Astrocyte of the spinal cord (primary cell): ENCODE measurements around the gene CACNA1C.

Experiments used
- DNase-seq: peaks from one replicate; pipeline ENCODE4 v3.0.0; 2011; ENCODE audit warnings: low read depth, low spot score
- H3K4me3 ChIP-seq: 2 replicates; pipeline ENCODE4 v1.5.1; 2011; ENCODE audit warnings: low read depth, mild to moderate bottlenecking, low read length, moderate library complexity
- in situ Hi-C: cut with HindIII; loops from 2 replicates; pipeline ENCODE4 v1.10.0; 2017; ENCODE audit warnings: low sequenced_read_pairs
- TF ChIP-seq, protein P1 (sequence below): IDR thresholded peaks from 2 replicates; pipeline ENCODE4 v1.5.1; 2012; ENCODE audit warnings: low read depth, mild to moderate bottlenecking, low read length, inconsistent platforms

The CACNA1C gene

DNA sequence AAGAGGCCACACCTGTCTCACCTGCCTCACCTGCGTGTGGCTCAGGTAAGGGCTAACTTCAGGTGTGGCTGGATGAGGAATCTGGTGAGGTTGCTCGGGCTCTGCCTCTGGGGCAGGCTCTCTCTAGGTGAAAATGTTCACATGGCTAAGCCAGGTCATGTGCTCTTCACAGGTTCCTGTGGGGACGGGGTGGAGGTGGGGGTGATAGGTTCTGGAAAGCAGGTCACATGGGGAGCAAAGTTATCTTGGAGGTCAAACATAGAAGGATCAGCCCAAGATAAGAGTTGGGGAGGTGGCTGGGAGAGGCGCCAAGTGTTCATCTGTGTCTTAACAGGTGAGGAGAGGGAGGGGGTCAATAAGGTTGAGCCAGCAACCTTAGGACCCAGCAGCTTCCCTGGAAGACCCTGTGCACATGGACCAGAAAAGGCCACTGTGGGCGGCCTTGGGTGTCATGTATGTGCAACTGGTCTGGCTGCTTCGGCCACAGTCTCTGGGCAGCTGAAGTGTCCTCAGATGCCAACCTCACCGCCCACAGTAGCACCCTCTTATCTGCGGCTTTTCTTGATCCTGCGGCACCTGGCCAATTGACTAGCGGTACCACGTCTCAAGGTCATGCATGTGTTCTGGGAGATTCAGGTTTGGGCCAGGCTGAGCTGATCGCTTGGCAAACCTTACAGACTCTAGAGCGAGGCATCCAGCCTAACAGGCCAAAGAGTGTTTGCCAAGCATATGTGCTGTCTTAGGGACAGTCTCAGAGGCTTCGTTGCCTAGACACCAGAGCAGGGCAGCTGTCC, 60.5 kb downstream of the CACNA1C start:
- TF ChIP-seq, protein P1, sequence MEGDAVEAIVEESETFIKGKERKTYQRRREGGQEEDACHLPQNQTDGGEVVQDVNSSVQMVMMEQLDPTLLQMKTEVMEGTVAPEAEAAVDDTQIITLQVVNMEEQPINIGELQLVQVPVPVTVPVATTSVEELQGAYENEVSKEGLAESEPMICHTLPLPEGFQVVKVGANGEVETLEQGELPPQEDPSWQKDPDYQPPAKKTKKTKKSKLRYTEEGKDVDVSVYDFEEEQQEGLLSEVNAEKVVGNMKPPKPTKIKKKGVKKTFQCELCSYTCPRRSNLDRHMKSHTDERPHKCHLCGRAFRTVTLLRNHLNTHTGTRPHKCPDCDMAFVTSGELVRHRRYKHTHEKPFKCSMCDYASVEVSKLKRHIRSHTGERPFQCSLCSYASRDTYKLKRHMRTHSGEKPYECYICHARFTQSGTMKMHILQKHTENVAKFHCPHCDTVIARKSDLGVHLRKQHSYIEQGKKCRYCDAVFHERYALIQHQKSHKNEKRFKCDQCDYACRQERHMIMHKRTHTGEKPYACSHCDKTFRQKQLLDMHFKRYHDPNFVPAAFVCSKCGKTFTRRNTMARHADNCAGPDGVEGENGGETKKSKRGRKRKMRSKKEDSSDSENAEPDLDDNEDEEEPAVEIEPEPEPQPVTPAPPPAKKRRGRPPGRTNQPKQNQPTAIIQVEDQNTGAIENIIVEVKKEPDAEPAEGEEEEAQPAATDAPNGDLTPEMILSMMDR = no peak
- H3K4me3 ChIP-seq = no peak overlapping the region
- in situ Hi-C loops = no loop called here
- no peak for DNase-seq

DNA sequence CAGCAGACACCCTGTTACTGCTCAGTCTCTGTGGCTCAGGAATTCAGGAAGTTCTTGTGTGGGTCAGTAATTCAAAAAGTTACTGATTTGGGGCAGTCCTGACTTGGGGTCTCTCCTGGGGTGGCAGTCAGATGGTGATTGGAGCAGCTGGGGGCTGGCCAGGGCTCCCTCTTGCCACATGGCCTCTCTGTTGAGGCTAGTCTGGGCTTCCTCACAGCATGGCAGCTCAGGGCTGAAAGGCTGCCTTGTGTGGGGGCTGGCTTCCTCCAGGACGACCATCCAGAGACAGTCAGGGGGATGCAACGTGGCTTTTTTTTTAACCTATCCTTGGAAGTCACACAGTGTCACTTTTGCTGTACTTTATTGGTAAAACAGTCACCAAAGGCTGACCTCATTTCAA, 61.3 kb downstream of the CACNA1C start:
- in situ Hi-C loops = no loop called here
- no peak for DNase-seq
- no peak overlapping the region for H3K4me3 ChIP-seq
- TF ChIP-seq, protein P1 = no peak

DNA sequence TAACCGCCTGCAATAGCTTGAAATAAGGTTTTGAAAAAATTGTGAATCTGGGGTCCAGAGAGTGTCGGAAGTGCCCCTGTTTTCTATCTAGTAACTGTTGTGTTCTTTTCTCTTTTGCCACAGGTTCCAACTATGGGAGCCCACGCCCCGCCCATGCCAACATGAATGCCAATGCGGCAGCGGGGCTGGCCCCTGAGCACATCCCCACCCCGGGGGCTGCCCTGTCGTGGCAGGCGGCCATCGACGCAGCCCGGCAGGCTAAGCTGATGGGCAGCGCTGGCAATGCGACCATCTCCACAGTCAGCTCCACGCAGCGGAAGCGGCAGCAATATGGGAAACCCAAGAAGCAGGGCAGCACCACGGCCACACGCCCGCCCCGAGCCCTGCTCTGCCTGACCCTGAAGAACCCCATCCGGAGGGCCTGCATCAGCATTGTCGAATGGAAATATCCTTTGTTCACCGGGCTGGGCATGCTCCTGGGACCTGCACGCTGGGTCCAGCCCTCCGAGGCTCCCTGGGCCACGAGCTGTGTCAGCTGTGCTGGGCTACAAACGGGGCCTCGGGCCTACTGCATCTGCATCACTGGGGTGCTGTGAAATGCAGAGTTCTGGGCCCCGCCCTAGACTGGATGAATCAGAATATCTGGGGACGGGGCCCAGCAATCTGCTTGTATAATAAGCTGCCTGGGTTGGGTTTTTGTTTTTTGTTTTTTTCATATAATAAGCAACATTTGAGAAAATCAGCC, 62.5 kb downstream of the CACNA1C start:
- H3K4me3 ChIP-seq = no peak overlapping the region
- TF ChIP-seq, protein P1 = no peak
- no peak for DNase-seq
- in situ Hi-C loops = no loop called here

DNA sequence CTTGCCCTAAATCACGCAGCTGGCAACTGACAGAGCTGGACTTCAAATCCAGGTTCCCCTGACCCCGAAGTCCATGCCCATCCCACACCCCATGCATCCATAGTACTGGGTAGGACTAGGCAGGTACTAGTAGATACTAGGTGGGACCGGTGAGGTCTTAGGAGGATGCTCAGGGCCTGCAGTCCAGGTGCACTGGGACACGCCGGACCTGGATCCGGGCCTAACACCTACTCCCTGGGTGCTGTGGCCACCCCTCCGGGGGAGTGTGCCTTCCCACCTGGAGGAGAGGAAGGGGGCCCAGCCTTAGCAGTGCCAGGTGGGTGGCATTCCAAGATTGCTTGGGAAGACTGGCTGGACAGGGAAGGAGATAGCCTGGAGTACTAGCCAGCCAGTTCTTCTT, 64.8 kb downstream of the CACNA1C start:
- H3K4me3 ChIP-seq = no peak overlapping the region
- TF ChIP-seq, protein P1 = no peak
- in situ Hi-C loops = no loop called here
- DNase-seq = no peak

DNA sequence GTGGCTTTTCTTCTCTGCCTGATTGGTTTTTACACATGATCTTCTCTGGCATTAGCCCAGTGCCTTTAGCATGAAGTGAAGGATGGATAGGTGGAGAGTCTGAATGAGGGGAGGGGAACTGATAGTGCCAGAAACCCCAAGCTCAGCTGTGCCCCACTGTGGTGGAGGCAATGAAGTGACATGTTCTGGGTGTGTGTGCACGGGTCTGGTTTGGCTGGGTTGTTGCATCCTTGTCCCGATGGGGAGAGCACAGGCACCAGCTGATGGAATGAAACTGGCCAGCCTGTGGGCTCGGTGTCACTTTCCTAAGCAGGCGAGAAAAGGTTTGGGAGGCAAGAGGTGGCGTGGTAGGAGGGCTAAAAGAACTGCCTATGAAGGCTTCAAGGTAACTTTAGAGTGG, 65.3 kb downstream of the CACNA1C start:
- no peak overlapping the region for H3K4me3 ChIP-seq
- TF ChIP-seq, protein P1 = no peak
- in situ Hi-C loops = no loop called here
- DNase-seq = no peak

DNA sequence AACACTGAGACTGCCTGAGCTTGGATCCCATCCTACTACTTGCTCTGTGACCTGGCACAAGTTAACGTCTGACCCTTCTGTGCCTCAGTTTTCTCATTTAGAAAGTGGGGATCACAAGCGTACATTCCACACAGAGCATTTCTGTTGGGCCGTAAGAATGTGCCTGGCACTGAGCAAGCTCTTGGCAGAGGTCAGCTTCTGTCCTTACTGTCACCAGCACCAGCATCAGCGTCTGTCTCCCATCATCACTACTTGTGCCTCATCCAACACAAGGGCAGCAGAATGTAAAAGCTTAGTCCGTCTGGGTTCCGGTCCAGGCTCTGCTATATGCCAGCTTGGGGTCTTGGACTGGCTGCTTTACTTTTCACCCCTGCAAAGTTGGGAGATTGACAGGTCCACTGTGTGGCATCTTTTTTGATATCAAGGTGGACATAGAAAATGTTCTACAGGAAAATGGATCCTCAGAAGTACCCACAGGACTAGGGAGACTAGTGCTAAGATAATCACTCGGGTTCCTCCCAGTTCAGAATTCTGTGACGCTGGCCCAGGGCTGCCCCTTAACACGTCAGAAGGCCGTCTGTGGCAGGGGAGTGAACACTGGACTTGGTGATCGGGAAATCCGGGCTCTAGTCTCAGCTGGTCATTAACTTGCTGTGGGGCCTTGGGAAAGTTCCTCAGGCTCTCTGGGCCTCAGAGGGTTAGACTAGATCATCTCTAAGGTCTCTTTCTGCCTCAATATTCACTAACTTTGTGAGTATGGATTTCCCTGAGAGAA, 65.9 kb downstream of the CACNA1C start:
- TF ChIP-seq, protein P1 = no peak
- H3K4me3 ChIP-seq = no peak overlapping the region
- no peak for DNase-seq
- in situ Hi-C loops = no loop called here
